HEK293 (cell line): ENCODE results near the gene NUFIP1.

Experiments used
- CTCF ChIP-seq: fragments of 450-650 bp; formaldehyde crosslinking; IDR thresholded peaks from 2 replicates; pipeline ENCODE4 v1.5.1; 2016; ENCODE audit warnings: missing biosample characterization, missing genetic modification characterization
- ZBTB20 ChIP-seq: fragments of 450-650 bp; formaldehyde crosslinking; IDR thresholded peaks from 2 replicates; pipeline ENCODE4 v1.5.1; 2016; ENCODE audit warnings: missing biosample characterization, missing genetic modification characterization
- ZNF248 ChIP-seq: fragments of 450-650 bp; formaldehyde crosslinking; IDR thresholded peaks from 2 replicates; pipeline ENCODE4 v1.5.1; 2017; ENCODE audit warnings: missing biosample characterization, missing genetic modification characterization
- ZNF311 ChIP-seq: fragments of 450-650 bp; formaldehyde crosslinking; IDR thresholded peaks from 2 replicates; pipeline ENCODE4 v1.5.1; 2017; ENCODE audit warnings: missing biosample characterization, missing genetic modification characterization, borderline replicate concordance
- ZNF426 ChIP-seq: fragments of 450-650 bp; formaldehyde crosslinking; IDR thresholded peaks from 2 replicates; pipeline ENCODE4 v1.5.1; 2017; ENCODE audit warnings: missing biosample characterization, missing genetic modification characterization, mild to moderate bottlenecking, inconsistent platforms, moderate library complexity
- ZNF639 ChIP-seq: fragments of 450-650 bp; formaldehyde crosslinking; IDR thresholded peaks from 2 replicates; pipeline ENCODE4 v1.5.1; 2016; ENCODE audit warnings: missing biosample characterization, missing genetic modification characterization

- TF ChIP-seq CTCF (no peak), ZNF426 (tag by site-specific recombination) (no peak), ZNF311 (tag by site-specific recombination) (no peak), ZBTB20 (tag by site-specific recombination) (no peak), ZNF639 (tag by site-specific recombination) (no peak), ZNF248 (tag by site-specific recombination) (no peak)
These were observed 35.6 kb upstream of the NUFIP1 start for GRCh38 chr13:45024847-45025246.
